Measurements from ENCODE around the gene CCDC57. TPM values are rescaled to one million over a fixed set of nuclear protein-coding genes. Genes with fewer than 3 reads are reported as not detected.
A peak's percentile ranks its signal among the peaks of the same experiment; 100 is the strongest.

CCDC57 gene
- total RNA-seq, 4 donors from 2014 or later, result 27.1 to 79.9 (median 50.9) TPM

DNA sequence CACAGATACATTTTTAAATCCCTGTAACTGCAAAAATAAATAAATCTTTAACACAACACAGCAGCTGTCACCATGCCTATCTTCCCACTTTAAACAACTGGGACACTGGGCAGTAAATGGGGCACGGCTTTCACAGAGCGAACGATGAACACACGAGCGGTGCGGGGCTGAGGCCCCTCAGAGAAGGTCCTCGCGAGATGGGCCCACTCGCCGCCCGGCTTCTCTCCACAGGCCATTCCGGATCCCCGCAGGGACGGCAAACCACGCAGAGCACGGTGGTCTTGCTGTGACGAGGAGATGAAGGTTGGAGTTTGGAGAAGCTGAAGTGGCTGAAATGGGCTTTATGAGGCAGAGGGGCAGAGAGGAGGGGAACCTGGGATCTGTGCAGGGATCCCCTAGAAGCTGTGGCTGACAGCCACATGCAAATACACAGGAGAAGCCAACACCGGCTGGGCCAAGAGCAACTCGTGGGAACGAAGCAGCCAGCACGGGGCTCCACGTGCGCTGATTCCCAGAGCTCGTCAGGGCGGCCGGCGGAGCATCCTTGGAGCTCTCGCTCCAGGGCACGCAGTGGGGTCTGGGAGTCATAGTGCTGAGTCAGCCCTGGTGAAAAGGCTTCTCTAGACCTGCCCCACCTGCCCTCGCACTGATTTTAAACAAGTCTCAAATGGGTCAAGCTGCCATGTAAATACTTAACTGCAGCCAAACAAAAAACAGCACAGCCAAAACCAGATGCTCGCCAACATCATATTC lies 31.7 kb downstream of the CCDC57 start:
- 93 to 97% methylated on average over 26 to 31 of the region's 31 CpGs for WGBS, 2 donors
- Histone ChIP-seq H3K9me3 (no peaks in the 10 kb centered on the region), H3K4me1 (peaks cover 37 to 39% of the 10 kb centered on the region in 2 donors), H3K4me3 (replicated peaks in 1 of 3) (no peak overlapping the region), H3K27me3 (no peaks in the 10 kb centered on the region), H3K27ac (peak overlapping the region in 1 of 3 donors; percentile 88), H3K36me3 (peaks cover 11% of the 10 kb centered on the region in 2 donors)
- TF ChIP-seq, protein P1, sequence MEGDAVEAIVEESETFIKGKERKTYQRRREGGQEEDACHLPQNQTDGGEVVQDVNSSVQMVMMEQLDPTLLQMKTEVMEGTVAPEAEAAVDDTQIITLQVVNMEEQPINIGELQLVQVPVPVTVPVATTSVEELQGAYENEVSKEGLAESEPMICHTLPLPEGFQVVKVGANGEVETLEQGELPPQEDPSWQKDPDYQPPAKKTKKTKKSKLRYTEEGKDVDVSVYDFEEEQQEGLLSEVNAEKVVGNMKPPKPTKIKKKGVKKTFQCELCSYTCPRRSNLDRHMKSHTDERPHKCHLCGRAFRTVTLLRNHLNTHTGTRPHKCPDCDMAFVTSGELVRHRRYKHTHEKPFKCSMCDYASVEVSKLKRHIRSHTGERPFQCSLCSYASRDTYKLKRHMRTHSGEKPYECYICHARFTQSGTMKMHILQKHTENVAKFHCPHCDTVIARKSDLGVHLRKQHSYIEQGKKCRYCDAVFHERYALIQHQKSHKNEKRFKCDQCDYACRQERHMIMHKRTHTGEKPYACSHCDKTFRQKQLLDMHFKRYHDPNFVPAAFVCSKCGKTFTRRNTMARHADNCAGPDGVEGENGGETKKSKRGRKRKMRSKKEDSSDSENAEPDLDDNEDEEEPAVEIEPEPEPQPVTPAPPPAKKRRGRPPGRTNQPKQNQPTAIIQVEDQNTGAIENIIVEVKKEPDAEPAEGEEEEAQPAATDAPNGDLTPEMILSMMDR (IDR thresholded peaks at IDR 0.05), result no peak
- no peak for TF ChIP-seq POLR2A (IDR thresholded peaks at IDR 0.05)
- DNase-seq, result no peak
- intact Hi-C loops (cut with DNase I), result no loop called here

DNA sequence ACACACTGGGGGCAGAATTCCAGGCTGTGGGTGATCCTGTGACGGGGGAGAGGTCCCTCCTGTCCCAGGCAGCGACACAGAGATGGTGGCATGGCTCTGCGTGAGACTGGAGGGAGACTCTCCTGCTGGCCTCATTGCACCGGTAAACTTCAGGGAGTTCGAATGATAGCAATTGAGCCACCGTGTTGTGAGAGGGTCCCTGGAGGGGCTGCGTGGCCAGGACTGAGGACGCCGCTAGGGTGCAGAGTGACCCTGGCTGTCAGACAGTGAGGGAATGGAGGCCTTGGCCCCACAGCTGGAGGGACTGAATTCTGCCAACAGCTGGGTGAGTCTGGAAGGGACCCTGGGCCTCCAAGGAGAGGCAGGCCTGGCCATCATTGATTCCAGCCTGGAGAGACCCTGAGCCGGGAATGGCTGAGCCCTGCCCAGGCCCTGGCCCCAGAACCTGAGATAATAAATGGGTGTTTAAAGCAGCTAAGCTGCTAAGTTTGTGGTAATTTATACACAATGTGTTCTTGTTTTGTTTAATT lies 32.6 kb downstream of the CCDC57 start:
- peaks cover 38 to 40% of the 10 kb centered on the region in 2 donors for H3K4me1 ChIP-seq
- no peaks in the 10 kb centered on the region for H3K27me3 ChIP-seq
- H3K4me3 ChIP-seq (replicated peaks in 1 of 3), result no peak overlapping the region
- 93 to 94% methylated on average over 10 of the region's 10 CpGs for WGBS, 2 donors
- H3K9me3 ChIP-seq, result no peaks in the 10 kb centered on the region
- intact Hi-C loops (cut with DNase I), result no loop called here
- peak overlapping the region in 2 of 3 donors; percentile 24 to 88 for H3K27ac ChIP-seq
- no peak for DNase-seq
- H3K36me3 ChIP-seq, result peaks cover 11% of the 10 kb centered on the region in 2 donors
- TF ChIP-seq POLR2A (IDR thresholded peaks at IDR 0.05), result no peak
- TF ChIP-seq, protein P1 (IDR thresholded peaks at IDR 0.05), result no peak

DNA sequence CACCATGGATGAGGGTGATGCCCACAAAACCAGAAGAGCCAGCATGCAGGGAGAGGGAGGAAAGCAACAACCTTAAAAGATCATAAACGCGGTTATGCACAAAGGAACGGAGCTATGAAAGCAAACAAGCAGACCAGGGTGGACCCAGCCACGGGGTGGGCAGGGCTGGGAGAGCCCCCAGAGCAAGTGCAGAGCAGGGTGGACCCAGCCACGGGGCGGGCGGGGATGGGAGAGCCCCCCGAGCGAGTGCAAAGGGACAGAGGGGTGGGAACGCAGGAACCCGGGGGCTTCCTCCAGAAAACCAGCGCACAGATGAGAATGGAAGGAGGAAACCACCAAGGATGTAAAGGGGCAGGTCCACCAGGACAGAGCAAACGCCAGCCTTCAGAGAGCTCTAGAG lies 33.2 kb downstream of the CCDC57 start:
- Histone ChIP-seq H3K27me3 (no peaks in the 10 kb centered on the region), H3K36me3 (peaks cover 6 to 8% of the 10 kb centered on the region in 2 donors), H3K27ac (peak overlapping the region in 2 of 3 donors; percentile 24 to 88), H3K4me3 (replicated peaks in 1 of 3) (no peak overlapping the region), H3K9me3 (no peaks in the 10 kb centered on the region), H3K4me1 (peaks cover 38 to 40% of the 10 kb centered on the region in 2 donors)
- TF ChIP-seq, protein P1 (IDR thresholded peaks at IDR 0.05), result no peak
- TF ChIP-seq POLR2A (IDR thresholded peaks at IDR 0.05), result no peak
- WGBS, 2 donors, result 89 to 94% methylated on average over 13 of the region's 13 CpGs
- DNase-seq, result no peak
- intact Hi-C loops (cut with DNase I), result no loop called here

DNA sequence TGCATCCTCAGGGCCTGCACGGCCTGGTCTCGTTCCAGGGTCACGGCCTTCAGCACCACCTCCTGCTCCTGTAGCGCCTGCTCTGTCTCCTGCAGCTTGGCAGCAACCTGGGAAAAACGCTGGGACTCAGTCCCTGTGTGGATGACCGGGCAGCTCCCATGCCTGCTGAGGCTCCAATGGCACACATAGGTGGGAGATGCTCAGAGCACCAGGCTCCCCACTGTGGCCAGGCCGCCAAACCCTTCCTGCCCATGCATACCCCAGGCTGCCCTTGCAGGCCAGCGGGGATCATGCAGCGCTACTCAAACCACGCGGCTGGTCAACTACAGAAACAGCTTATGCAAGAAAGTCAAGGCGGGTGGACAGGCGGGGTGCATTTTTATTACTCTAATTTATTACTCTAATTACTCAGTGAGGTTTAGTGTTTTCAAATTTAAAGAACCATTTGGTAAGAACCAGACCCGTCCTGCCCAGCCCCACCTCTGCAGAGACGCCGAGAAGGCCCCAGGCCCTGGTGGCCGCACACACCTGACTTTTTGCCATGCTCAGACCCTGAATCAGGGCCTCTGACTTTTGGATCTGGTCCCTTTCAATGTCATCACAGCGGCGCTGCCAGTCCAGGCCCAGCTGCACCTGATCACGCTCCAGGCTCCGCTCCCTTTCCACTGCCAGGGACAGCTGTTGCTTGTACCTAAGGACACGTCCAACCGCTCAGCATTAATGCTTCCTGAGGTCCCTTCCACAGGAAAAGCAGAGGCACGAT lies 34.0 kb downstream of the CCDC57 start:
- WGBS, 2 donors, result 79 to 92% methylated on average over 14 to 24 of the region's 24 CpGs
- TF ChIP-seq, protein P1 (IDR thresholded peaks at IDR 0.05), result no peak
- no peak for TF ChIP-seq POLR2A (IDR thresholded peaks at IDR 0.05)
- Histone ChIP-seq H3K36me3 (peaks cover 5% of the 10 kb centered on the region in 2 donors), H3K4me1 (peaks cover 38 to 40% of the 10 kb centered on the region in 2 donors), H3K27me3 (no peaks in the 10 kb centered on the region), H3K27ac (peak overlapping the region; percentile 76 to 88 (median 83)), H3K9me3 (no peaks in the 10 kb centered on the region), H3K4me3 (replicated peaks in 1 of 3) (no peak overlapping the region)
- intact Hi-C loops (cut with DNase I), result no loop called here
- peak; percentile 52 to 65 for DNase-seq

Data from thyroid gland (tissue), 4 donors.